Vagina (tissue), 2 donors: Measurements from ENCODE around the gene GPR35.

Experiments
- CTCF ChIP-seq, 3 experiments: fragments of 450-650 bp in 2 of 3; fragments of 200-600 bp in 1 of 3; sonication (generic) in 1 of 3; IDR thresholded peaks; one replicate each; pipeline ENCODE4 v1.5.1; 2017 to 2019; ENCODE audit warnings: antibody characterized with exemption in 3 of 3, mild to moderate bottlenecking in 2 of 3, moderate library complexity in 2 of 3
- POLR2AphosphoS5 ChIP-seq, 2 donors: sonication (generic); formaldehyde crosslinking; IDR thresholded peaks; one replicate each; pipeline ENCODE4 v1.9.0; 2017; ENCODE audit warnings: antibody characterized with exemption in 2 of 2, mild to moderate bottlenecking in 2 of 2, low read depth in 1 of 2; ENCODE audit not compliant: insufficient read depth in 1 of 2

GRCh38 chr2:240578110-240578450 is 47.2 kb upstream of the GPR35 start:
- TF ChIP-seq CTCF (IDR thresholded peaks at IDR 0.05) (no peak), POLR2AphosphoS5 (IDR thresholded peaks at IDR 0.05; ENCODE audit: insufficient read depth in 1 of 2, low read depth in 1 of 2) (no peak)
